CD8-positive, alpha-beta memory T cell (primary cell): Measurements from ENCODE around the gene MKKS. TPM values are rescaled to one million over a fixed set of nuclear protein-coding genes. Genes with fewer than 3 reads are reported as not detected.

Experiments
- CTCF ChIA-PET: fragments of 350-600 bp; sonication (Branson Sonifier 250); formaldehyde crosslinking; loops from one replicate; lab custom pipeline; 2021; ENCODE audit warnings: antibody characterized with exemption; lab: Charles Lee
- POLR2A ChIA-PET: fragments of 350-600 bp; sonication (Branson Sonifier 250); formaldehyde crosslinking; loops from one replicate; lab custom pipeline; 2021; ENCODE audit warnings: antibody characterized with exemption; lab: Charles Lee
- DNase-seq, 5 donors: peaks; one replicate each; pipeline versions ENCODE4 v3.0.0 to v3.0.0-alpha.2; 2020 to 2022; ENCODE audit warnings: mixed read lengths in 1 of 5
- H3K27ac ChIP-seq: one replicate; pipeline ENCODE4 v1.7.0; 2013; ENCODE audit warnings: low read depth, mild to moderate bottlenecking, low read length, moderate library complexity
- H3K27me3 ChIP-seq: 2 replicates; pipeline ENCODE4 v1.7.0; 2013; ENCODE audit warnings: low read length, mild to moderate bottlenecking; ENCODE audit not compliant: insufficient read depth, poor library complexity, severe bottlenecking
- H3K36me3 ChIP-seq: 2 replicates; pipeline ENCODE4 v1.7.0; 2013; ENCODE audit warnings: mild to moderate bottlenecking, low read length, moderate library complexity; ENCODE audit not compliant: insufficient read depth
- H3K4me1 ChIP-seq: 2 replicates; pipeline ENCODE4 v1.7.0; 2013; ENCODE audit warnings: mild to moderate bottlenecking, low read length, moderate library complexity; ENCODE audit not compliant: insufficient read depth
- H3K4me3 ChIP-seq: 2 replicates; pipeline ENCODE4 v1.7.0; 2013; ENCODE audit warnings: mild to moderate bottlenecking, low read length
- H3K9me3 ChIP-seq: 2 replicates; pipeline ENCODE4 v1.7.0; 2013; ENCODE audit warnings: mild to moderate bottlenecking, low read length
- H3K27ac Mint-ChIP-seq, 8 donors: one replicate each; pipeline ENCODE4 v1.8.0; 2020 to 2021; ENCODE audit warnings: mixed read lengths in 8 of 8, mild to moderate bottlenecking in 6 of 8, inconsistent platforms in 3 of 8, moderate library complexity in 3 of 8
- H3K27me3 Mint-ChIP-seq, 2 donors: one replicate each; pipeline ENCODE4 v1.8.0; 2020 to 2021; ENCODE audit warnings: mixed read lengths in 2 of 2, mild to moderate bottlenecking in 1 of 2, moderate library complexity in 1 of 2
- H3K36me3 Mint-ChIP-seq, 3 donors: one replicate each; pipeline ENCODE4 v1.8.0; 2020 to 2021; ENCODE audit warnings: mixed read lengths in 3 of 3, inconsistent platforms in 1 of 3, mild to moderate bottlenecking in 1 of 3
- H3K4me1 Mint-ChIP-seq, 3 donors: one replicate each; pipeline ENCODE4 v1.8.0; 2020 to 2021; ENCODE audit warnings: mixed read lengths in 3 of 3, inconsistent platforms in 1 of 3, mild to moderate bottlenecking in 1 of 3
- H3K4me3 Mint-ChIP-seq, 7 donors: one replicate each; pipeline ENCODE4 v1.8.0; 2020 to 2021; ENCODE audit warnings: mixed read lengths in 7 of 7, mild to moderate bottlenecking in 6 of 7, moderate library complexity in 4 of 7, inconsistent platforms in 2 of 7
- H3K9me3 Mint-ChIP-seq, 5 donors: one replicate each; pipeline ENCODE4 v1.8.0; 2020 to 2022; ENCODE audit warnings: mixed read lengths in 5 of 5, mild to moderate bottlenecking in 3 of 5, moderate library complexity in 2 of 5, inconsistent platforms in 1 of 5
- polyA plus RNA-seq: library from polyadenylated mRNA; unstranded; fragments of 300-500 nt; fragmentation: Illumina TruSeq; gene quantifications from one replicate; pipeline ENCODE4 v1.2.3, GENCODE V29; 2021
- total RNA-seq, 2 experiments: library from RNA; stranded (reverse); gene quantifications; one replicate each; pipeline ENCODE4 v1.2.3, GENCODE V29; 2021

MKKS gene
- total RNA-seq (1 to 10 TPM; 7.7 to 8.2 TPM), polyA plus RNA-seq (37.7 TPM)

DNA sequence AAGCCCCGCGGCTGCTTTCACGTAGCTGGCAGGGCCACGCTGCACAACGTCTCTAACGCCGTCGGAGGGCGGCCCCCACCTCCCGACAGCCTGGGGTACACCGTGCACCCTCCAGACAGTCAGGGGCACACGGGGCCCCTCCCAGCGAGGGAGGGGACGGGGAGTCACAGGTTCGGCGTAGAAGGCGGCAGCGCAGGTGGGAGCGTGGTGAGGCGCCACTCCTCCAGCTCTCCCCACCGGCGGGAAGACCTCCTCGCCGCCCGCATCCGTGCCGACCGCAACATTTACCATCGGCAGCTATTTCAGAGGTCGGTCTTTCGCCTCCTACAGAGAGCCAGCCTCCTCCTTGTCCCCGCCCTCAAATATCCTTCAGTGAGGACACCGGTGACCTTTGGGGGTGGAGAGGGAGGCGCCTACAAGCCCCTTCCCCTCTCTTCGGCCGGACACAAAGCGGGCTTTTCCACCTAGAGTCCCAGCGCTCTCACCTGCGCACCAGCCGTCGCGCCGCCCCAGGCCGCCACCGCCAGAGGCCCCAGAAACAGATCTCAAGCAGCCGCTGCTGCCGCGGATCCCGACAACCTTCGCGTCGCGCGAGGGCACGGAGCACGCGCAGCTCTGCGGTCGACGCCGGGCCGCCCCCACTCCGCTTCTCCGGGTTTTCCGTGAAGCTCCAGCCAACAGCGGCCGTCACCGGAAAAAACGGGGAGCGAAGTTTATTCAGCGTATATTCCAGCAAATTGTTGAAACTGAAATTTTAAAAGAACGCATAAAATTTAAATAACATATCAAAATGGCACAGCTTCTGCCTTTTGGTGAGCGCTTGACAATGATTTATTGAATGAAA lies at the start of gene MKKS:
TSS of gene MKKS (minus strand) at position 600 of the 844 bp plus-strand sequence. CDS start 20,708 bp downstream, outside the sequence.
- no peaks in the 10 kb centered on the region for H3K9me3 Mint-ChIP-seq
- POLR2A ChIA-PET, result interaction anchor here (0.7 to 1.8 kb wide), 7 partner anchors 11 to 455 kb away, joined by 3 to 7 read pairs (median 3); partner anchors contain the start of gene ANKEF1

DNA sequence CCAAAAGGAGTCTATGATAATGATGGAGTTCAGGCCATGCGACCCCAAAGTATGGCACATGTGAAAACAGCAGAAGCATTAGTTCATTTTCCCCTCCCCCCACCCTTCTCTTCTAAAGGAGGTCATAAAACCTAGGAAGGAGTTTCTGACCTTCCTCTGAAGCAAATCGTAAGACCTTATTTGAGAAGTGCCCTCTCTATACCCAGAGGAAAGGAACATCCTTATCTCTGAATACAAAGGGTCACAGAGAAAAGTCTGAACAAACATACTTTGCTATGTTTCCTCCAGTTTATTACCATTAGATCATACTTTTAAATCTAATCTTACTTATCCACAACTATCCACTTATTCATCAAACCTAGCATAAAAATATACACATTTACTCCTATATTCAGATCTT lies 49.7 kb upstream of the MKKS start:
- Histone ChIP-seq H3K27ac (no peak overlapping the region), H3K4me1 (no peaks in the 10 kb centered on the region), H3K27me3 (no peaks in the 10 kb centered on the region), H3K36me3 (no peaks in the 10 kb centered on the region), H3K9me3 (no peaks in the 10 kb centered on the region), H3K4me3 (no peak overlapping the region)
- ChIA-PET POLR2A (no interaction called here), CTCF (no interaction called here)
- Mint-ChIP-seq H3K27ac (no peak overlapping the region), H3K4me1 (peaks cover 0 to 3% (median 1%) of the 10 kb centered on the region in 3 donors), H3K4me3 (no peak overlapping the region), H3K9me3 (no peaks in the 10 kb centered on the region), H3K27me3 (no peaks in the 10 kb centered on the region), H3K36me3 (peaks cover 0 to 1% (median 0%) of the 10 kb centered on the region in 3 donors)
- DNase-seq, result no peak

More for the DNA sequence above, at the start of gene MKKS:
- H3K9me3 ChIP-seq, result no peaks in the 10 kb centered on the region
- Mint-ChIP-seq H3K27me3 (peaks cover 0 to 2% of the 10 kb centered on the region in 2 donors), H3K27ac (peak within 1 kb of the TSS; percentile 93 to 99 (median 96)), H3K4me1 (peaks cover 41 to 75% (median 73%) of the 10 kb centered on the region in 3 donors), H3K36me3 (peaks cover 0 to 14% (median 0%) of the 10 kb centered on the region in 3 donors), H3K4me3 (peak within 1 kb of the TSS; percentile 92 to 99 (median 94))
- peak within 1 kb of the TSS; percentile 85 for H3K4me3 ChIP-seq
- peak within 1 kb of the TSS; percentile 91 for H3K27ac ChIP-seq
- peak; percentile 79 to 90 (median 87) for DNase-seq
- no peaks in the 10 kb centered on the region for H3K36me3 ChIP-seq
- peaks cover 25% of the 10 kb centered on the region for H3K4me1 ChIP-seq
- no peaks in the 10 kb centered on the region for H3K27me3 ChIP-seq
- CTCF ChIA-PET, result interaction anchor here (0.9 to 1.1 kb wide), 4 partner anchors 16 to 456 kb away, joined by 3 read pairs; no protein-coding TSS in a partner anchor

DNA sequence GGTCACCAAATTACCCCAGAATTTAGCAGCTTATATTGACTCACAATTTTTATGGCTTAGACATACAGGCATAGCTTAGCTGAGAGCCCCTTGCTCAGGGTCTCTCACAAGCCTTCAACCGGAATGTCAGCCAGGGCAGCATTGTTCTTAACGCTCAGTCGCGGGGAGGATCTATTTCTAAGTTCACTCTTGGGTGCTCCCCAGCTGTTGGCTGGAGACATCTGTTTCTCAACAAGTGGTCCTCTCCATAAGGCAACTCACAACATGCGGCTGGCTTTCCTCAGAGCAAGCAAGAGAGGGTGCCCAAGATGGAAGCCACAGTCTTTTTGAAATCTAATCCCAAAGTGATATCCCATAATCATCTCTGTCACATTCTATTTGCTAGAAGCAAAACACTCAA lies 47.7 kb upstream of the MKKS start:
- ChIA-PET POLR2A (no interaction called here), CTCF (no interaction called here)
- no peaks in the 10 kb centered on the region for H3K27me3 Mint-ChIP-seq
- Histone ChIP-seq H3K4me3 (no peak overlapping the region), H3K27me3 (no peaks in the 10 kb centered on the region), H3K9me3 (no peaks in the 10 kb centered on the region), H3K27ac (no peak overlapping the region), H3K36me3 (no peaks in the 10 kb centered on the region), H3K4me1 (no peaks in the 10 kb centered on the region)
- no peaks in the 10 kb centered on the region for H3K9me3 Mint-ChIP-seq
- no peak overlapping the region for H3K4me3 Mint-ChIP-seq
- H3K27ac Mint-ChIP-seq, result no peak overlapping the region
- no peaks in the 10 kb centered on the region for H3K36me3 Mint-ChIP-seq
- H3K4me1 Mint-ChIP-seq, result peaks cover 0 to 6% (median 1%) of the 10 kb centered on the region in 3 donors
- no peak for DNase-seq

DNA sequence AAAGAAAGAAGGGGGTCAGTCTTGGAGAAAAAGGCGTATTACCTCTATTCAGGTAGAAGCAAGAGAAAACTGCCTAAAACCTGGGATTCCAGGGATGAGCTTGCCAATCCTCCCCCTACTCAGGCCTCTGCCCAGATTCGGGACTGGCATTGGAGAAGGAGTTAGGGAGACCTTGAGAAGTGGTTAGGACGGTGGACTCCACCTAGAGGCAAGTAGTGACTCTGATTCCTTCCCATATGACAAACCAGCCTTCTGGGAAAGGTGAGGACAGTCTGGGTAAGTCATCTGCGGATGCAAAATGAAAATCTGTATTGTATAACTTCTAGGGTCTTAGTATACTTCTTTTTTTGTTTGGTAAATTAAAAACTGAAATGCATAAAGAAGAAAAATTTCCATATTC lies 44.9 kb upstream of the MKKS start:
- H3K36me3 ChIP-seq, result no peaks in the 10 kb centered on the region
- DNase-seq, result no peak
- no peak overlapping the region for H3K27ac Mint-ChIP-seq
- H3K27me3 Mint-ChIP-seq, result no peaks in the 10 kb centered on the region
- no peak overlapping the region for H3K4me3 Mint-ChIP-seq
- CTCF ChIA-PET, result no interaction called here
- POLR2A ChIA-PET, result no interaction called here
- H3K9me3 ChIP-seq, result no peaks in the 10 kb centered on the region
- no peaks in the 10 kb centered on the region for H3K27me3 ChIP-seq
- H3K9me3 Mint-ChIP-seq, result no peaks in the 10 kb centered on the region
- H3K36me3 Mint-ChIP-seq, result no peaks in the 10 kb centered on the region
- peaks cover 11 to 22% (median 20%) of the 10 kb centered on the region in 3 donors for H3K4me1 Mint-ChIP-seq
- no peaks in the 10 kb centered on the region for H3K4me1 ChIP-seq
- no peak overlapping the region for H3K4me3 ChIP-seq
- no peak overlapping the region for H3K27ac ChIP-seq

DNA sequence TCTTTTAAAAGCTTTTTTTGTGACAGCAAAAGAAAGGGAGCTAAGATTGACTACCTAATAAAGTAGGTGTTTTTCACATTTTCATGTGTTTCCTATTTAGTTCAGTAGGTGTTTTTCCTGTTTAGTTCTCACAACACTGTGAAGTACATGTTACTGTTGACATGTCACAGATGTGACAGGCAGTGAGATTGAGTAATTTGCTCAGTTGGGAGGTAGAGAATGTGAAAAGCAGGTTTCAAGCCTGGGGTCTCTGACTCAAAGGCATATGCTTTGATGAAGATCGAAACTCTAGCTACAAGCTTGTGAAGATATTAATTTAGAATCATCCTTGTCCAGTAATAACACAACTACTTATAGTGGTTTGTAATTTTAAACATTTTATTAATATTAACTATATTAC lies 44.2 kb upstream of the MKKS start:
- no peaks in the 10 kb centered on the region for H3K36me3 Mint-ChIP-seq
- no peaks in the 10 kb centered on the region for H3K9me3 ChIP-seq
- DNase-seq, result no peak
- CTCF ChIA-PET, result interaction anchor here (0.9 kb wide), 1 partner anchor 59 kb away, joined by 3 read pairs; no protein-coding TSS in a partner anchor
- no peaks in the 10 kb centered on the region for H3K4me1 ChIP-seq
- no peaks in the 10 kb centered on the region for H3K27me3 Mint-ChIP-seq
- no peak overlapping the region for H3K4me3 ChIP-seq
- H3K27ac ChIP-seq, result no peak overlapping the region
- H3K9me3 Mint-ChIP-seq, result no peaks in the 10 kb centered on the region
- H3K27me3 ChIP-seq, result no peaks in the 10 kb centered on the region
- POLR2A ChIA-PET, result interaction anchor here (0.6 kb wide), 1 partner anchor 21 kb away, joined by 5 read pairs; no protein-coding TSS in a partner anchor
- H3K4me1 Mint-ChIP-seq, result peaks cover 11 to 22% (median 22%) of the 10 kb centered on the region in 3 donors
- no peak overlapping the region for H3K4me3 Mint-ChIP-seq
- no peaks in the 10 kb centered on the region for H3K36me3 ChIP-seq
- H3K27ac Mint-ChIP-seq, result peak overlapping the region in 1 of 8 donors; percentile 22

DNA sequence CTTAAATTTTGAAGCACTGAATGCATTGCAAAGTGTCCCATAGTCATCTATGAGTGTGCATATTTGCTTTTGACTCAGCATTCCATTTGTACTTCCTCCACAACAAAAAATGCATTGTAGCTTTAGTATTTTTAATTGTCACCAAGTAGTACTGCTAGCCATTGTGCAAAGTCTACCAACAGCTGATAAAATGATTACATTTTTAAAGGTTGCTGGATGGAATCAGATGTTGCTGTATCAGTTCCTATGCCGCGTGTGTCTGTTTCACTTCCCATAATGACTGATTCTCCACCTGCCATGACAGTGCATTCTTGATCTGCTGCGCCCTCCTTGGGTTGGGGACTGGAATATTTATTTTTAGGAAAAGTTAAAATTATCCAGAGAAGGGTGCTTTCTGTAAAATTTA lies 42.3 kb upstream of the MKKS start:
- POLR2A ChIA-PET, result no interaction called here
- no peak overlapping the region for H3K27ac ChIP-seq
- no peak overlapping the region for H3K27ac Mint-ChIP-seq

DNA sequence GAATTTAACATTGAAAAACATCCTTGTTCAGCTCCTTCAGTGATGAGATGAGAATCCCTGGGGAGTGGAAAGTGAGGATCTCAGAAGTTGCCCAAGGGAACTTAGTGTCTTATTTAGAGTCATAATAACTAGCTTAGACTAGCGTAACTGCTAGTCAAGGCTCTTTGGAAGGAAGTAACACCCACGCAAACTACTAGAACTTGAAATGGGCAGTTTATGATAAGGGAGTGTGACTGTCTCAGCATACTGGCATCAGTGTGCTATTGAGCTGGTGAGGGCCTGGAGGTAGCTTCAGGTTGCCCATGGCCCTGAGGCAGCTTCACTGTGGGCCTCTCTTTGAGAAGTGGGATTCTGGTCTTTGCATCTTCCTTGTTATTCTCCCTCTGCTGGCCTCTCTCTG lies 41.2 kb upstream of the MKKS start:
- Histone ChIP-seq H3K9me3 (no peaks in the 10 kb centered on the region), H3K27me3 (no peaks in the 10 kb centered on the region), H3K4me3 (no peak overlapping the region), H3K4me1 (no peaks in the 10 kb centered on the region), H3K27ac (no peak overlapping the region), H3K36me3 (no peaks in the 10 kb centered on the region)
- no peak for DNase-seq
- H3K36me3 Mint-ChIP-seq, result peaks cover 2 to 6% (median 5%) of the 10 kb centered on the region in 3 donors
- H3K27ac Mint-ChIP-seq, result peak overlapping the region in 3 of 8 donors; percentile 2 to 83 (median 13)
- ChIA-PET POLR2A (no interaction called here), CTCF (no interaction called here)
- no peaks in the 10 kb centered on the region for H3K27me3 Mint-ChIP-seq
- H3K4me3 Mint-ChIP-seq, result no peak overlapping the region
- no peaks in the 10 kb centered on the region for H3K9me3 Mint-ChIP-seq
- H3K4me1 Mint-ChIP-seq, result peaks cover 11 to 25% (median 22%) of the 10 kb centered on the region in 3 donors

More for the DNA sequence above, 42.3 kb upstream of the MKKS start:
- no peaks in the 10 kb centered on the region for H3K9me3 ChIP-seq
- Mint-ChIP-seq H3K4me3 (no peak overlapping the region), H3K9me3 (no peaks in the 10 kb centered on the region), H3K27me3 (no peaks in the 10 kb centered on the region), H3K36me3 (peaks cover 0 to 4% (median 0%) of the 10 kb centered on the region in 3 donors), H3K4me1 (peaks cover 11 to 25% (median 22%) of the 10 kb centered on the region in 3 donors)
- no peak for DNase-seq
- H3K4me1 ChIP-seq, result no peaks in the 10 kb centered on the region
- no peaks in the 10 kb centered on the region for H3K36me3 ChIP-seq
- CTCF ChIA-PET, result no interaction called here
- H3K27me3 ChIP-seq, result no peaks in the 10 kb centered on the region
- H3K4me3 ChIP-seq, result no peak overlapping the region

DNA sequence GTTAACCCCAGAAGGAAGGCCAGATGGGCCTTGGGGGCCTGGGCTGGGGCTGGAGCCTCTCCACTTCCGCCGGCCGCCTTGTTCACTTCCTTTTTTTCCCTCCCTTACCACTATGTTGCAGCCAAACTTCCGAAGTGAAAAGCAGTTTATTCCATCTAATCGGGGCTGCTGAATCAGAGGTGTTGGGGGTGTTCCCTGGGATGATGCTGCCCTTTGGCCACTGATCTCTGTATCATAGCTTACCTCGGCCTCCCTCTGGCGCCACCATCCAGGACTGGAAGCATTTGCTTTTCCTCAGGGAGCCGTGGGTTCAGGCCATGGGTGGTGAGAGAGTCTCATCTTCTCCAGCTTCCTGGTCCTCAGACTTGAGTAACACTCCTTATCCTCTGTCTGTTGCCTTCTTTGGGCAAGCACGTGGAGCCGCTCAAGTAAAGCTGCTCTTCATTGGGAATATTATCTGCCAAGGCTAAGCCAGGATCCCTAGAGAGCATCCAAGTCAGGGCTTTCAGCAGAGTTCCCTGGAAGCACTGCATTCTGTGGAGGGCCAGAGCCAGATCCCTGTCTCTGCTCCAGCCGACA lies 40.7 kb upstream of the MKKS start:
- CTCF ChIA-PET, result no interaction called here
- H3K9me3 Mint-ChIP-seq, result no peaks in the 10 kb centered on the region
- POLR2A ChIA-PET, result no interaction called here
- Histone ChIP-seq H3K36me3 (no peaks in the 10 kb centered on the region), H3K9me3 (no peaks in the 10 kb centered on the region), H3K4me1 (no peaks in the 10 kb centered on the region), H3K27ac (no peak overlapping the region), H3K4me3 (no peak overlapping the region), H3K27me3 (no peaks in the 10 kb centered on the region)
- peaks cover 3 to 6% (median 5%) of the 10 kb centered on the region in 3 donors for H3K36me3 Mint-ChIP-seq
- no peak overlapping the region for H3K4me3 Mint-ChIP-seq
- no peak for DNase-seq
- H3K27me3 Mint-ChIP-seq, result no peaks in the 10 kb centered on the region
- H3K4me1 Mint-ChIP-seq, result peaks cover 12 to 26% (median 25%) of the 10 kb centered on the region in 3 donors
- peak overlapping the region in 1 of 8 donors; percentile 33 for H3K27ac Mint-ChIP-seq
